H1 (cell line): Measurements from ENCODE around the gene ZBTB11. TPM values are rescaled to one million over a fixed set of nuclear protein-coding genes. Genes with fewer than 3 reads are reported as not detected.

Experiments used
- CTCF ChIA-PET: fragments of 300-600 bp; sonication (Branson Sonifier 250); formaldehyde crosslinking; loops from one replicate; lab custom pipeline; 2021; ENCODE audit not compliant: partially characterized antibody; lab: Charles Lee
- POLR2A ChIA-PET: fragments of 300-600 bp; sonication (Branson Sonifier 250); formaldehyde crosslinking; loops from one replicate; lab custom pipeline; 2021; ENCODE audit warnings: inconsistent platforms; ENCODE audit not compliant: partially characterized antibody; lab: Charles Lee
- DNase-seq, 2 experiments: peaks; one replicate each; pipeline versions ENCODE4 v3.0.0 to v3.0.0-alpha.2; 2010 to 2022; ENCODE audit warnings: low spot score in 2 of 2, low read depth in 1 of 2, mixed read lengths in 1 of 2
- FAIRE-seq: peaks from 2 replicates; lab custom pipeline; 2011; peaks lifted over from hg19 to GRCh38; lab: Jason Lieb, UNC
- H2AFZ ChIP-seq: 2 replicates; pipeline ENCODE4 v1.8.1; 2012; ENCODE audit warnings: low read length, inconsistent platforms
- H2AK5ac ChIP-seq: 2 replicates; pipeline ENCODE4 v1.6.1; 2013; ENCODE audit warnings: low read depth, low read length
- H2BK120ac ChIP-seq: replicated peaks from 2 replicates; pipeline ENCODE3; 2013; ENCODE audit warnings: low read depth, low read length, inconsistent platforms
- H2BK12ac ChIP-seq: 2 replicates; pipeline ENCODE4 v1.6.1; 2013; ENCODE audit warnings: low read depth, low read length
- H2BK15ac ChIP-seq: 2 replicates; pipeline ENCODE4 v1.6.1; 2013; ENCODE audit warnings: low read length
- H2BK20ac ChIP-seq: 2 replicates; pipeline ENCODE4 v1.6.1; 2013; ENCODE audit warnings: low read length
- H2BK5ac ChIP-seq: 2 replicates; pipeline ENCODE4 v1.6.1; 2013; ENCODE audit warnings: low read depth, low read length
- H3K14ac ChIP-seq: 2 replicates; pipeline ENCODE4 v1.6.1; 2013; ENCODE audit warnings: inconsistent platforms; ENCODE audit not compliant: insufficient read length
- H3K18ac ChIP-seq: 2 replicates; pipeline ENCODE4 v1.6.1; 2013; ENCODE audit warnings: low read length; ENCODE audit errors: extremely low read depth
- H3K23ac ChIP-seq: 2 replicates; pipeline ENCODE4 v1.6.1; 2013; ENCODE audit warnings: inconsistent platforms; ENCODE audit not compliant: insufficient read length
- H3K23me2 ChIP-seq: 2 replicates; pipeline ENCODE4 v1.6.1; 2013; ENCODE audit warnings: low read depth, low read length
- H3K27ac ChIP-seq: 2 replicates; pipeline ENCODE4 v1.6.1; 2011; ENCODE audit warnings: low read depth, low read length, inconsistent platforms
- H3K27me3 ChIP-seq, 4 experiments: replicated peaks in 1 of 4; 1 replicate in 1 of 4; 2 replicates in 3 of 4; pipeline versions ENCODE4 v1.6.1 to v1.8.1; 2011 to 2013; ENCODE audit warnings: low read length in 3 of 4, mild to moderate bottlenecking in 3 of 4, inconsistent platforms in 2 of 4, mixed read lengths in 2 of 4, moderate library complexity in 1 of 4; ENCODE audit not compliant: control insufficient read depth in 3 of 4, insufficient read depth in 3 of 4; ENCODE audit errors: extremely low read depth in 1 of 4
- H3K36me3 ChIP-seq, 4 experiments: 2 replicates each; pipeline versions ENCODE4 v1.6.1 to v1.8.1; 2011 to 2013; ENCODE audit warnings: mild to moderate bottlenecking in 4 of 4, low read length in 3 of 4, moderate library complexity in 2 of 4, control low read depth in 1 of 4, inconsistent platforms in 1 of 4; ENCODE audit not compliant: insufficient read depth in 4 of 4, control insufficient read depth in 2 of 4
- H3K4ac ChIP-seq: replicated peaks from 2 replicates; pipeline ENCODE3; 2013; ENCODE audit warnings: low read length, low read depth, mixed read lengths, inconsistent platforms; ENCODE audit not compliant: insufficient read length
- H3K4me1 ChIP-seq, 4 experiments: replicated peaks in 1 of 4; 1 replicate in 1 of 4; 2 replicates in 3 of 4; pipeline versions ENCODE4 v1.6.1 to v1.8.1; 2011 to 2013; ENCODE audit warnings: low read length in 3 of 4, inconsistent platforms in 2 of 4, mixed read lengths in 1 of 4; ENCODE audit not compliant: insufficient read depth in 4 of 4, control insufficient read depth in 3 of 4
- H3K4me2 ChIP-seq, 2 experiments: 2 replicates each; pipeline versions ENCODE4 v1.6.1 to v1.8.1; 2011 to 2013; ENCODE audit warnings: low read depth in 2 of 2, low read length in 2 of 2, control low read depth in 1 of 2, inconsistent platforms in 1 of 2, mild to moderate bottlenecking in 1 of 2; ENCODE audit not compliant: insufficient read depth in 1 of 2
- H3K4me3 ChIP-seq, 4 experiments: fragments of 200-600, 300-600 bp in 1 of 4; sonication (generic), shearing (Covaris generic), sonication (Bioruptor Twin) in 1 of 4; 2 replicates each; pipeline versions ENCODE4 v1.5.1 to v1.8.1; 2011 to 2016; ENCODE audit warnings: low read length in 4 of 4, low read depth in 3 of 4, control low read depth in 2 of 4, inconsistent platforms in 2 of 4, mild to moderate bottlenecking in 2 of 4, mixed read lengths in 1 of 4, moderate library complexity in 1 of 4; ENCODE audit not compliant: insufficient read depth in 2 of 4; ENCODE audit errors: extremely low read depth in 1 of 4
- H3K56ac ChIP-seq: replicated peaks from 2 replicates; pipeline ENCODE3; 2013; ENCODE audit warnings: low read depth, mild to moderate bottlenecking, mixed read lengths, low read length, inconsistent platforms; ENCODE audit not compliant: insufficient read length
- H3K79me1 ChIP-seq: 2 replicates; pipeline ENCODE4 v1.6.1; 2013; ENCODE audit warnings: low read depth, low read length, control low read depth
- H3K79me2 ChIP-seq, 2 experiments: 2 replicates each; pipeline versions ENCODE4 v1.6.1 to v1.8.1; 2012 to 2013; ENCODE audit warnings: low read length in 2 of 2, mild to moderate bottlenecking in 2 of 2, inconsistent platforms in 1 of 2; ENCODE audit not compliant: insufficient read depth in 2 of 2, control insufficient read depth in 1 of 2
- H3K9ac ChIP-seq, 4 experiments: replicated peaks in 1 of 4; 1 replicate in 1 of 4; 2 replicates in 3 of 4; pipeline versions ENCODE4 v1.6.1 to v1.8.1; 2011 to 2013; ENCODE audit warnings: low read depth in 3 of 4, low read length in 3 of 4, control low read depth in 2 of 4, mild to moderate bottlenecking in 2 of 4, moderate library complexity in 2 of 4, inconsistent platforms in 1 of 4; ENCODE audit errors: extremely low read depth in 1 of 4
- H3K9me3 ChIP-seq, 2 experiments: 2 replicates each; pipeline versions ENCODE4 v1.6.1 to v1.8.1; 2012 to 2013; ENCODE audit warnings: mild to moderate bottlenecking in 2 of 2, moderate library complexity in 2 of 2, control low read depth in 1 of 2, inconsistent platforms in 1 of 2, low read depth in 1 of 2, low read length in 1 of 2, mixed read lengths in 1 of 2; ENCODE audit not compliant: insufficient read depth in 2 of 2
- H4K20me1 ChIP-seq, 2 experiments: replicated peaks in 1 of 2; 2 replicates each; pipeline versions ENCODE3 to v1.8.1; 2011 to 2013; ENCODE audit warnings: inconsistent platforms in 2 of 2, low read length in 2 of 2, mild to moderate bottlenecking in 1 of 2; ENCODE audit not compliant: insufficient read depth in 2 of 2, control insufficient read depth in 1 of 2
- H4K5ac ChIP-seq: 2 replicates; pipeline ENCODE4 v1.6.1; 2013; ENCODE audit warnings: low read length, low read depth, mixed read lengths, inconsistent platforms; ENCODE audit not compliant: insufficient read length
- H4K8ac ChIP-seq: 2 replicates; pipeline ENCODE4 v1.8.0; 2013; ENCODE audit warnings: mild to moderate bottlenecking, moderate library complexity, low read length, inconsistent platforms; ENCODE audit not compliant: insufficient read depth; ENCODE audit errors: extremely low read depth
- H4K91ac ChIP-seq: replicated peaks from 2 replicates; pipeline ENCODE3; 2013; ENCODE audit warnings: low read length, mixed read lengths, inconsistent platforms; ENCODE audit not compliant: insufficient read length
- ASH2L ChIP-seq: fragments of 200-600, 300-600 bp; sonication (generic); IDR thresholded peaks from one replicate; pipeline ENCODE4 v1.7.1; 2017; ENCODE audit warnings: low read length
- E2F6 ChIP-seq: IDR thresholded peaks from 2 replicates; pipeline ENCODE4 v1.6.1; 2012; ENCODE audit warnings: inconsistent platforms
- NRF1 ChIP-seq: IDR thresholded peaks from 2 replicates; pipeline ENCODE4 v1.6.1; 2011; ENCODE audit warnings: mild to moderate bottlenecking, low read depth, low read length, improper control_type of control experiment
- PHF8 ChIP-seq: fragments of 200-600 bp; sonication (generic); conservative IDR thresholded peaks from 2 replicates; pipeline ENCODE4 v1.7.1; 2012; ENCODE audit warnings: low read depth, mild to moderate bottlenecking, inconsistent platforms, low read length, moderate library complexity
- SP4 ChIP-seq: IDR thresholded peaks from 2 replicates; pipeline ENCODE4 v1.6.1; 2012; ENCODE audit warnings: low read length, inconsistent platforms
- WGBS, 2 experiments: shearing (Covaris generic) in 1 of 2; methylation state at CpG; one replicate each; pipeline versions ENCODE4 v1.1.6 to v1.1.7; 2013 to 2015; ENCODE audit warnings: low lambda C conversion rate in 2 of 2, mixed read lengths in 2 of 2, inconsistent platforms in 1 of 2, low coverage in 1 of 2, missing lambda C conversion rate in 1 of 2; ENCODE audit not compliant: insufficient replicate concordance in 2 of 2, insufficient coverage in 1 of 2, insufficient read length in 1 of 2; ENCODE audit errors: extremely low coverage in 1 of 2, missing lambda C conversion rate in 1 of 2; 5-methylcytosine and 5-hydroxymethylcytosine counted together
- polyA plus RNA-seq, 7 experiments: library from polyadenylated mRNA; depleted of rRNA in 3 of 7; stranded (reverse) in 5 of 7; unstranded in 2 of 7; fragments of >200 nt in 5 of 7; fragments of 200-250 nt in 2 of 7; gene quantifications; 1 replicate in 5 of 7; 2 replicates in 1 of 7; 4 replicates in 1 of 7; pipeline versions ENCODE4 v1.2.1 to v1.2.3, GENCODE V29; 2011 to 2013; ENCODE audit warnings: missing spikeins in 2 of 7, mixed read lengths in 2 of 7
- total RNA-seq: library from RNA; stranded (reverse); fragmentation: NEBNext Ultra II Directional; extraction: Animal tissue kit (Norgen Biotek cat#: 25700); gene quantifications from 2 replicates; pipeline ENCODE4 v1.2.1, GENCODE V29; 2021

The ZBTB11 gene
- total and polyA plus RNA-seq, 2 of the 8 experiments (the other 6 are each of a cell fraction or from before 2014, with no cell fraction given): 3.0 to 14.0 TPM

GRCh38 chr3:101623656-101624055 is 53.3 kb downstream of the ZBTB11 start:
- no peak overlapping the region for H3K4ac ChIP-seq
- no peak overlapping the region for H3K4me3 ChIP-seq
- no peak overlapping the region for H4K8ac ChIP-seq
- H3K79me2 ChIP-seq: no peaks in the 10 kb centered on the region
- H2BK20ac ChIP-seq: no peak overlapping the region
- no peak overlapping the region for H3K56ac ChIP-seq
- no peaks in the 10 kb centered on the region for H3K23me2 ChIP-seq
- no peak overlapping the region for H2BK5ac ChIP-seq
- no peak overlapping the region for H3K4me2 ChIP-seq
- FAIRE-seq: no peak
- no peaks in the 10 kb centered on the region for H3K79me1 ChIP-seq
- CTCF ChIA-PET: interaction anchor here (2.3 kb wide), 1 partner anchor 15 kb away, joined by 10 read pairs; no protein-coding TSS in a partner anchor
- H3K23ac ChIP-seq: no peak overlapping the region
- no peaks in the 10 kb centered on the region for H3K9me3 ChIP-seq
- H4K20me1 ChIP-seq: no peaks in the 10 kb centered on the region
- no peaks in the 10 kb centered on the region for H3K27me3 ChIP-seq
- H2BK15ac ChIP-seq: no peak overlapping the region
- no peak for DNase-seq
- no peak overlapping the region for H2BK12ac ChIP-seq
- H3K27ac ChIP-seq: no peak overlapping the region
- WGBS, 2 experiments: 94% methylated on average over 1 of the region's 1 CpG; no CpG with 5 or more reads in 1 of the 2 experiments
- no peak for TF ChIP-seq SP4
- TF ChIP-seq PHF8: no peak
- no peak for TF ChIP-seq E2F6
- no peak for TF ChIP-seq NRF1
- no peak for TF ChIP-seq ASH2L
- H2BK120ac ChIP-seq: no peak overlapping the region
- no peak overlapping the region for H2AFZ ChIP-seq
- H4K5ac ChIP-seq: no peak overlapping the region
- H3K4me1 ChIP-seq: peaks cover 0 to 4% (median 0%) of the 10 kb centered on the region in 4 experiments; a peak in 4 of 7 replicates
- no peaks in the 10 kb centered on the region for H3K36me3 ChIP-seq
- POLR2A ChIA-PET: interaction anchor here (0.5 kb wide), 1 partner anchor 882 kb away, joined by 3 read pairs; no protein-coding TSS in a partner anchor
- H3K18ac ChIP-seq: no peak overlapping the region
- no peak overlapping the region for H3K9ac ChIP-seq
- no peak overlapping the region for H3K14ac ChIP-seq
- no peak overlapping the region for H2AK5ac ChIP-seq
- no peak overlapping the region for H4K91ac ChIP-seq
